Panc1 (cell line): ENCODE data around the gene NUP133. TPM values are rescaled to one million over a fixed set of nuclear protein-coding genes. Genes with fewer than 3 reads are reported as not detected.

ENCODE experiments used
- ATAC-seq: fragments of 200-7000 bp; cut with Tn5 transposase; 2 replicates; pipeline ENCODE4 v1.9.1; 2020; ENCODE audit warnings: mild to moderate bottlenecking, moderate library complexity
- BruUV-seq: library from RNA; stranded (reverse); fragments of 400-500 nt; replicated peaks from 2 replicates; lab custom pipeline; 2021; lab: Mats Ljungman, UMichigan
- CTCF ChIA-PET: fragments of 300-600 bp; sonication (Branson Sonifier 250); formaldehyde crosslinking; loops from one replicate; lab custom pipeline; 2022; ENCODE audit warnings: antibody characterized with exemption; lab: Charles Lee
- POLR2A ChIA-PET: fragments of 300-600 bp; sonication (Branson Sonifier 250); formaldehyde crosslinking; loops from one replicate; lab custom pipeline; 2022; ENCODE audit warnings: antibody characterized with exemption; lab: Charles Lee
- DNase-seq: peaks from one replicate; pipeline ENCODE4 v3.0.0-alpha.2; 2010; ENCODE audit warnings: low read depth, low spot score
- H3K27ac ChIP-seq: 2 replicates; pipeline ENCODE4 v1.5.1; 2011; ENCODE audit warnings: mild to moderate bottlenecking, low read length, inconsistent platforms
- H3K27me3 ChIP-seq: fragments of 200-500 bp; sonication (Bioruptor generic); 2 replicates; pipeline ENCODE4 v1.6.0; 2014; ENCODE audit warnings: low read length, inconsistent platforms; ENCODE audit not compliant: control insufficient read depth, insufficient read depth
- H3K36me3 ChIP-seq: fragments of 200-500 bp; sonication (Bioruptor generic); 2 replicates; pipeline ENCODE4 v1.5.1; 2014; ENCODE audit warnings: inconsistent platforms, mild to moderate bottlenecking, low read length, moderate library complexity; ENCODE audit not compliant: control insufficient read depth, insufficient read depth
- H3K4me1 ChIP-seq: 2 replicates; pipeline ENCODE4 v1.5.1; 2011; ENCODE audit warnings: inconsistent platforms, mild to moderate bottlenecking, low read length, moderate library complexity; ENCODE audit not compliant: control insufficient read depth, insufficient read depth
- H3K4me3 ChIP-seq, 2 experiments: 2 replicates each; pipeline ENCODE4 v1.5.1; 2011 to 2012; ENCODE audit warnings: low read depth in 2 of 2, low read length in 2 of 2, mild to moderate bottlenecking in 2 of 2, inconsistent platforms in 1 of 2, moderate library complexity in 1 of 2
- H3K9me3 ChIP-seq: fragments of 200-500 bp; sonication (Bioruptor generic); 2 replicates; pipeline ENCODE4 v1.5.1; 2014; ENCODE audit warnings: low read depth, mild to moderate bottlenecking, inconsistent platforms, low read length, moderate library complexity; ENCODE audit not compliant: control insufficient read depth, insufficient read depth
- CTCF ChIP-seq: fragments of 450-650 bp; IDR thresholded peaks from 2 replicates; pipeline ENCODE4 v1.5.1; 2017; ENCODE audit warnings: mild to moderate bottlenecking
- POLR2AphosphoS5 ChIP-seq: IDR thresholded peaks from 2 replicates; pipeline ENCODE4 v1.6.1; 2012; ENCODE audit warnings: mild to moderate bottlenecking, low read depth, low read length, moderate library complexity
- REST ChIP-seq, 2 experiments: IDR thresholded peaks; 2 replicates each; pipeline ENCODE4 v1.6.1; 2011 to 2012; ENCODE audit warnings: low read depth in 2 of 2, control low read depth in 1 of 2, low read length in 1 of 2, mild to moderate bottlenecking in 1 of 2, moderate library complexity in 1 of 2; ENCODE audit not compliant: insufficient read depth in 1 of 2
- SIN3A ChIP-seq: IDR thresholded peaks from 2 replicates; pipeline ENCODE4 v1.6.1; 2012; ENCODE audit warnings: low read depth, mild to moderate bottlenecking, low read length, moderate library complexity, borderline replicate concordance; ENCODE audit not compliant: insufficient read depth
- TCF7L2 ChIP-seq: IDR thresholded peaks from 2 replicates; pipeline ENCODE4 v1.6.1; 2011; ENCODE audit warnings: mild to moderate bottlenecking, low read depth, low read length, inconsistent platforms
- in situ Hi-C: cut with HindIII; loops from 2 replicates; pipeline ENCODE4 v1.10.0; 2016; ENCODE audit warnings: low sequenced_read_pairs, low pct_unique_long_range_greater_than_20kb
- intact Hi-C: fragments of 100-400 bp; cut with micrococcal nuclease; formaldehyde crosslinking; loops from one replicate; pipeline ENCODE4 v1.10.0; 2022; ENCODE audit not compliant: unreplicated experiment
- total RNA-seq: library from RNA; stranded (reverse); gene quantifications from one replicate; pipeline ENCODE4 v1.2.1, GENCODE V29; 2021; ENCODE audit not compliant: unreplicated experiment

The NUP133 gene
- total RNA-seq, 1 experiment from 2014 or later, result 39.5 TPM

GRCh38 chr1:229412056-229412455 is 96.1 kb downstream of the NUP133 start:
- POLR2A ChIA-PET, result no interaction called here
- no peak for ATAC-seq
- Histone ChIP-seq H3K9me3 (no peaks in the 10 kb centered on the region), H3K4me1 (peaks cover 12% of the 10 kb centered on the region), H3K27me3 (no peaks in the 10 kb centered on the region), H3K4me3 (no peak overlapping the region), H3K36me3 (no peaks in the 10 kb centered on the region), H3K27ac (no peak overlapping the region)
- CTCF ChIA-PET, result no interaction called here
- DNase-seq, result no peak
- intact Hi-C loops (no loop called here), in situ Hi-C loops (no loop called here)
- BruUV-seq, result no TSS peak
- TF ChIP-seq REST (IDR thresholded peaks at IDR 0.05; ENCODE audit: insufficient read depth in 1 of 2, low read depth in 2 of 2, low read length in 1 of 2) (no peak), SIN3A (no peak), POLR2AphosphoS5 (no peak), CTCF (no peak), TCF7L2 (no peak)

GRCh38 chr1:229411434-229412055 is 96.6 kb downstream of the NUP133 start:
- ATAC-seq, result no peak
- TF ChIP-seq SIN3A, result no peak
- TF ChIP-seq REST (IDR thresholded peaks at IDR 0.05; ENCODE audit: insufficient read depth in 1 of 2, low read depth in 2 of 2, low read length in 1 of 2), result no peak
- TF ChIP-seq TCF7L2, result no peak
- no peak for TF ChIP-seq POLR2AphosphoS5
- TF ChIP-seq CTCF, result no peak
- Histone ChIP-seq H3K4me1 (peaks cover 12% of the 10 kb centered on the region), H3K36me3 (no peaks in the 10 kb centered on the region), H3K27ac (no peak overlapping the region), H3K4me3 (no peak overlapping the region), H3K9me3 (no peaks in the 10 kb centered on the region), H3K27me3 (no peaks in the 10 kb centered on the region)
- in situ Hi-C loops (no loop called here), intact Hi-C loops (no loop called here)
- no peak for DNase-seq
- no TSS peak for BruUV-seq
- POLR2A ChIA-PET, result no interaction called here
- CTCF ChIA-PET, result no interaction called here
